SHP77 treated with DMSO at 0.1 percent for 48 hours (cell line): ENCODE results near the gene GPR132.
"Not testable (repeated sequence)": the region's sequence is repeated elsewhere in the genome, so short reads cannot be mapped to it uniquely, and the experiment has no call there.

Experiments
- DNase-seq: peaks from one replicate; lab custom pipeline; 2025; lab: John Stamatoyannopoulos, UW

The GPR132 gene

DNA sequence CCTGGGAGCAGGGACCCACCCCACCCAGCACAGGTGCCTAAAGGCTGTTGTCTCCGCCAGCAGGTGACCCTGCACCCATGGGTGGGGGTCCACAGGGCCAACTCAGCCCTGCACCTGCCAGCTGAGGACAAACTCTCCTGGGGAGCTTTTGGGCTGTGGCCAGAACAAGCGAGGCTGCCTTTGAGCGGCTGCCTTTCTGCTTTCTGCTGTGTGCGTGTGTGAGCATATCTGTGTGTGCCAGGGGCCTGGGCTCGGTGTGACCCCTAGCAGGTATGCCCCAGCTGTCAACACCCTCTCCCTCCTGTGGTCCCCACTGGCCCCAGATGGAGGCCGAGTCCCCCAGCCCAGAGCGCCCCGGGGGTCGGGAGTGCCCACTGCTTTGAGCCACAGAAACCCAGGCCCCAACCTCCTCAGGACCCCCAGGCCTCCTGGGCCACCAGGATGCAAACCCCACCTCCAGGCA, 25.9 kb upstream of the GPR132 start:
- no peak for DNase-seq

DNA sequence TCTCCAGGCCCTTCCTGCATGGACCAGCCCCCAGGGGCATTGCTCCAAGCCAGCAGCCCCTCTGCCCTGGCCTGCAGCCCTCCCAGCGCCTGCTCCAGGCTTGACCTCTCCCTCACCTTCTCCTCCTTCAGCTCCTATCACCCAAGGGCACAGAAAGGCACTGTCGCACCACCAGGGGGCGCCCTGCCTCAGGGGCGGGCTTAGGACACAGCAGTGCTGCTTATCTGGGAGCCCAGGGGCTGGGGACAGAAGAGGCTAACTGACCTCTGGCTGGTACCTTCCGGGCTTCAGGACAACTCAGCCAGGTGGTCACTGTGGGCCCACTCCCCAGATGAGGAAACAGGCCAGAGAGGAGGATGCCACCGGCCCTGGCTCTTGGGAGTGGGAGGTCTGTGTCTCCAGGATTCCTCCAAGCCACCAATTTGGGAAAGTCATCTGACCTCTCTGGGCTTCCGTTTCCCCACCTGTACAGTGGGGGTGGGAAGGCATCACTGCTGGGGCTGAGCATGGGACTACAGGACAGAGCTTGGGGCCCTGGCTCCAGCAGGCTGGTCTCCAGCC, 25.3 kb upstream of the GPR132 start:
- peak; percentile 25 for DNase-seq

DNA sequence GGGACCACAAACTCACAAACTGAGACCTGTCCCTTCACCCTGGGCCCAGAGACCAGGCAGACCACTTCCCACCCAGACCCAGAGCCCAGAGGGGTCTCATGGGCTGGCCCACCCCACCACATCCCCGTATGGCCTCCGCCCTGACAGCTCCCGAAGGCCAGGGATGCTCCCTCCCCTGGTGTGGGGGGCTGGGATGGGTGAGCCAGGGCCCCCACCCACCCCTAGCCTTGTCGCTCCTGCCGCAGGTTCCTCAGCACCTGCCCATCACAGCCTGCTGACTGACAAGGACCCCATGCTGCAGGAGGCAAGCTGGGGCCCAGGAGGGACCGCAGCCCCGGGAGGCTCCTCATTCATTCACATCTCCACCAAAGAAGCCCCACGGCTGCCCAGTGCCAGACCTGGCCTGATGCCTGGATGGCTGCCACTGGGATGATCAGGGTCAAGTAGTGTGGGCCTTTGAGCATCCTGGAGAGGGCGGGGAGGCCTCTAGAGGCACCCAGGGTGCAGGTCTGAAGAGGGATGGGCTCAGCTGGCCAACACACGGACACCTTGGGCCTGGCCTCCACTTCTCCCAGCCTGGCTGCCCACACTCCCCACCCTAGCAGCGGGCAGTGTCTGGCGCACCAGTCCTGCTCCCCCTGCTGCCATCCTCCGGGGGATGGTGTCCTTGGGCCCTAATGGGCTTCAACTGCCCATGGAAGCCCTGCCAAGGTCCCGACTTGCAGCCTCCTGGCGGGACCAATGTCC, 24.7 kb upstream of the GPR132 start:
- no peak for DNase-seq

DNA sequence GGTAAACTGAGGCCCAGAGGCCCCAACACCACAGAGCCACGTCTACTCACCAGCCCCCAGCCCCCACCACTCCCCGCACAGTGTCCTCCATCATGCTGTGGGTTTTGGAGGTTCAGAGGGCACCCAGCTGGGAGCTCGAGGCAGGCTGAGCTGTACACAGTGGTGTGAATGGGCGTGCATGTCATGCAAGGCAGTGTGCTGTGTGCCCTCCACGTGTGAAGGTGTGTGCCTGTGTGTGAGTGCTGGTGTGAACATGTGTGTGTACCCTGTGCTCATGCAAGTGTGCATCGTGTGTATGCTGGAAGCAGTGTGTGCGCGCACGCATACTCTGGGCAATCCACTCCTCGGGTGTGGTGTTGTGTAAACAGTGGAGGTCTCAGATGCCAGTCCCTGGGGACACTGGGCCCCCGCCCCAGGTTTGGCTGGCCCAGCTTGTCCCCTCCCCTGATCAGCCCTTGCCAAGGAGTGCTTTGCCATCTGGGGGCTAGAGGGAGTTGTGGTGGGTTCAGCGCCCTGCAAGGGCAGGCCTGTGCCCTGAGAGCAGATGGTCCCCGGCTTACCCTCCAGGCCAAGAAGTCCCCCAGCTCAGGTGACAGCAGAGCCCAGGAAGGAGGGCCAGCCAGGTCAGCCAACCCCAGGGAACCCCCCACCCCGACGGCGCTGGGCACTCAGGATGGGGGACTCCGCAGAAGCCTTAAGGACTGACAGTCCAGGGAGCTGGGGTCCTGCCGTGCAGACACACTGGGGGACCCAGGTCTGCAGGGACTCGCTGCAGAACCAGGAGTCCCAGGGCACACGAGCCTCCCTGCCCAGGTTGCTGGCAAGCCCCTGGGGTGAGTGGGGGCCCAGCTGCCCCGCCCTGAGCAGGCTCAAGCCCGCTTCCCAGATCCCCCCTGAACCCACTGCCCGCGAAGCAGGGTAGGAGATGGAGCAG, 23.8 kb upstream of the GPR132 start:
- no peak for DNase-seq

DNA sequence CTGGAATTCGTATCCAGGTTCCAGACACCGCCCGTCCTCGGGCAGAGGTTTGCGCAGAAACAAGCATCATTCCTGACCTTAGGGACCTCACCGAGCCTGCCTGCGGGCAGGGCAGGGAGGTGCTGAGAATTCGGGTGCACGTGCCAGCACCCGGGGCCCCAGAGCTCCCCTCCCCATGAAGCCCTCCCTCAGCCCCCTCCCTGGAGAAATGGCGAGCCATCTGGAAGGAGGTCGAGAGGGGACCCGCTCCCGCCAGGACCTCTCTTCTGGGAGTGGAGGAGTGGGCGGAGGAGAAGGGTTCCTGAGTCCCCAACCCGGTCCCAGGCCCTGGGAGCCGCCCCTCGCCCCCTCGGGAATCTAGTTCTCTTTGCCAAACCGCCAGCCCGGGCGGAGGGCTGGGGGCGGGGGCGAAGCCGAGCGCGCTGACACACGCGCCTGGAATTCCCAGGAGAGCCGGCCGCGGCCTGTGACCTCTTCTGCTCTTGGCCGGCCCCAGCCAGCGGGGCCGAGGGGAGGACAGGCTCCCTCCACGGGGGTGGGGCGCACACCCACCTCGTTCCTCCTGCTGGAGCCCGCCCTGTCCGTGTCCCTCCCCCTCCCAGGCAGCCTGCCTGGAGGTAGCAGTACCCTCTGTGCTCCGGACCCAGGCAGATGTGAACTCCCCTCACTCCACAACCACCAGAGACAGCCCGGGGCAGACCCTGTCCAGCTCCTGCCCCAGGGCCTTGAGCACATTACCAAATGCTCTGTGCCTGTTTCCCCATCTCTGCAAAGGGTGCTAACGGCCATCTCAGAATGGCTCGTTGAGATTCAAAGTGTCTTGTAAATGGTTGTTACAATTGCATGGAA, 23.0 kb upstream of the GPR132 start:
- DNase-seq, result no peak

DNA sequence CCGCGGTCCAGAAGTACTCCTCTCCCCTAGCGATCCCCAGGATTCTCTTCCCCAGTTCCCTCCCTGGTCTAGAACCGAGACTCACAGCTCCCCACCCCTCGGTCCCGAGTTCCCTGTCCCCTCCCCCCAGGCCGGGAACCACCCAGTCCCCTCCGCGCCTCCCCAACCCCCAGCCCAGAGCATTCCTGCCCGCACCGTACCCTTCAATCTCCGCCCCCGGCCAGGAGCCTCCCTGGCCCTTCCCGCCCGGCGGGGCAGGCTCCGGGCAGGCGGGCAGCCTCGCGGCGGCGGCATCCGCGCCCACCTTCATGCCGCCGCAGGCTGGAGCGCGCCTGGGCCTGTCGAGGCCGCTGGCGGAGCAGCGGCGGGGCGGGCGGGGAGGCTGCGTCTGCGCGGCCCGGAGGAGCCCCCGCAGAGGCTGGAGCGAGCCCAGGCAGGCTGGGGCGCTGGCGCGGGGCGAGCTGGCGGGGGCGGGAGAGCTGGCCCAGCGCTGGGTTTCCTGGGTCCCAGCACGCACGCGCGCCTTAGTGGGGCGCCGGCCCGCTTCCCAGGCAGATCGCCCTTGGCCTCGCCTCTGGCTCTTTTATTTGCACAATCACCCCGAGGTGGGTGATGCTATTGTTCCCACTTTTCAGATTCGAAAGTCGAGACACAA, 22.2 kb upstream of the GPR132 start:
- no peak for DNase-seq

DNA sequence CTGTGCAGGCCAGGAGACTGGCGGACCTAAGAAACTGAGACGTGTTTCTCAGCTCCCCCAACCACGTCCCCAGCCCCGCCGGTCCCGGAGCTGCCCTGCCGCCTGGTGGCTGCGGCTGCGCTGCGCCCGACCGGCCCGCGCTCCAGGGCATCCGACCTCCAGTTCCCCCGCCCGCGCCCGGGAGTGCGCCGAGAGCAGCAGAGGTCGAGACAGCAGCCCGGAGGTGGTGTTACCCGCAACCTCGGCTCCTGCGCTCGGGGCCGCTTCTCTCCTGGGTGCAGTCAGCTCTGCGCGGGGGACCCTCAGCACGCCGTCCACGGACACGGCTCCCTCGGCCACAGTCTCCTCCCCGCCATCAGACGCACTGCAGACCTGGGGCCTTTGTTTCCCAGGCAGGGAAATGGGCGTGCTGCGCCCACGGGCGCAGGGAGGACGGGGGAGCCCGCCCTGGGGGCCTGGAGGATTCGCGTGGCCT, 21.6 kb upstream of the GPR132 start:
- DNase-seq, result no peak

DNA sequence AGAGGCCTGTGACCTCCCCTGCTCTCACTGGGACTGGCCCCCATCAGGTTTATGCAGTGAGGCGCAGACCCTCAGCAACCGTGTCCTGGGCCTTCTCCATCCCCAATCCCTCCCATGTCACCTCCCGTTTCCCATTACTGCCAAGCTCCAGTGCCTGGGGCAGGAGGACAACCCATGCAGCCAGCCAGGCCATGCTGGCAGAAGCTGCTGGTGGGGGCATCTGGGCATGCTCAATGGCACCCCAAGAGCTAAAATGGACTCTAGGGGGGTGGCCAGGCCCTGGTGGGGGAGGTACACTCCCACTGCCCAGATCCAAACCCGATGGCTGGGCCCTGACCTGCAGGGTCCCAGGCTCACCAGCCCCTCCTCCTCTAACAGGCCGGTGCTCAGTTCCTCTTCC, 20.5 kb upstream of the GPR132 start:
- no peak for DNase-seq

DNA sequence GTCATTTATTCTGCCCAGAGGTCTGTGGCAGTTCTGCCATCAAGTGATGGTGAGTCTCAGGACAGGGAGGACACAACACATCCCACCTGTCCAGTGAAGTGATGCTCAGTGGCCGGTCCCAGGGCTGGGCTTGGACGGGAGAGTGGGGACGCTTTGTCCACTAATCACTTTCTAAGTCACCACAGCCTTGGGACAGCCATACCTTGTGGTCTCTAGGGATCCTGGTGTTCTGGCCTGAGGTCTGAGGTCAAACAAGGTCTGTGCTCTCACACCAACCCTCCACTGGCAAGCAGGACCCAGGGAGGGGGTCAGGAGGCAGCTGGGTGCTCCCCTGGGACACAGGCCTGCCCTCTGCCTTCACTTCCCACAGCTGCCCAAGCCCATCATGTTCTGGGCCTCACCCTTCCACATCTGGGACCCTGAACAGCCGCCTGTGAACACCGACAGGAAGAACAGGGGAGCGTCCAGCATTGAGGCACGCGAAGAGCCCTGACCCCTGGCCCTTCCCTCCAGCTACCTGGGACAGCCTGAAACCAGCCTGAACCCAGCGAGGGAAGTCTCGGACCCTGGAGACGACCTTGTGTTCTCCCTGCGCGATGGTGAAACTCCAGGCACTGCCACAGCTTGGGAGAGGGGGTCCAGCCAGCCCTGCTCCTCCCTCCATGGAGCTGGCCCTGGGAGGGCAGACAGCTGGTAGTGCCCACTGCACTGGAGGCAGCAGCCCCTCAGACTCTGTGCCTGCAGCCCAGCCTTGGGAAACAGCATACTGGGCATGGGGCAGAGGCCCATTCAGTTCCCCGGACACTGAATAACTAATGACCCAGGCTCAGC, 19.7 kb upstream of the GPR132 start:
- no peak for DNase-seq

DNA sequence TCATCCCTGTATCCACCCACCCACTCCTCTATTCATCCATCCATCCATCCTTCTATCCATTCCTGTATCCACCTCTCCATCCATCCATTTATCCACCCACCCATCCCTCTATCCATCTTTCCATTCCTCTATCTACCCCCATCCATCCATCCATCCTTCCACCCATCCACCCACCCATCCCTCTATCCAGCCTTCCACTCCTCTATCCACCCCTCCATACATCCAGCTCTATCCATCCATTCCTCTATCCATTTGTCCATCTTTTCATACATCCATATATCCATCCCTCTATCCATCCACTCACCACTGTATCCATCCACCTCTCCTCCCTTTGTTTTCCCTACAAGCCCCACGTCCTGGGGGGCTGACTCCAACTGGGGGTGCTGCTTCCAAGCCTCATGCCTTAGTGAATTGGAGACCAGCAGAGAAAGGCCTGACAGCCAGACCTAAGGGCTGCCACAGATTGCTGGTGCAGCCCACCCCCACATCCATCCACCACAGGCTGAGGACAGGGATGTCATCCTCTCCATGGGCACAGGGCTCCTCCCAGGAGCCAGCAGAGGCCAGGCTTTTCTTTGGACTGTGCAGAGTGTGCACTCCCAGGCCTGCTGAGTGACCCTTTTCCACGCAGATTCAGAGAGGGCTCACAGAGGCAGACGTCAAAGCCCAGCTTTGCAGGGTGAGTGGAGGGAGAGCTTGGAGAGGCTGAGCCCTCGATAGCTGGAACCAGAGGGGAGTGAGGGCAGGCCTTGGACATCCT, 18.9 kb upstream of the GPR132 start:
- no peak for DNase-seq

DNA sequence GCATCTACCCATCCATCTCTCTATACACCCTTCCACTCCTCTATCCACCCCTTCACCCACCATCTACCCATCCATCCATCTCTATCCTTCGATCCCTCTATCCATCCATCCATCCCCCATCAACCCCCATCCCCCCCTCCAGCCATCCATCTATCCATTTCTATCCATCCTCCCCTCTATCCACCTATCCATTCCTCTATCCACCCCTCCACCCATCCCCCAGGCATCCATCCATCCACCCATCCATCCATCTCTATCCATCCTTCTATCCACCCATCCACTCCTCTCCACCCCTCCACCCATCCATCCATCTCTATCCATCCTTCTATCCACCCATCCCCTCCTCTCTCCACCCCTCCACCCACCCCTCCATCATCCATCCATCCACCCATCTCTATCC, 17.5 kb upstream of the GPR132 start:
- no peak for DNase-seq

DNA sequence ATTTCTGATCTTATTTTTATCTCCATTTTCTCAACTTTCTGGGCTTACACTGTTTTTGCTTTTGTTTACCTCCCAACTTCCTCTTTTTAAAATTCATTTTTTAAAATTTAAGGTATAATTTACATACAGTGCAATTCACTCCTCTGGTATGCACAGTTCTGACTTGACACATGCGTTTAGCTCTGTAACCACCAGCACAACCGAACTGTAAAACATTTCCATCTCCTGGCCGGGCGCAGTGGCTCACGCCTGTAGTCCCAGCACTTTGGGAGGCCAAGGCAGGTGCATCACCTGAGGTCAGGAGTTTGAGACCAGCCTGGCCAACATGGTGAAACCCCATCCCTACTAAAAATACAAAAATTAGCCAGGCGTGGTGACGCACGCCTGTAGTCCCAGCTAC, 16.2 kb upstream of the GPR132 start:
- DNase-seq, result not testable (repeated sequence)

DNA sequence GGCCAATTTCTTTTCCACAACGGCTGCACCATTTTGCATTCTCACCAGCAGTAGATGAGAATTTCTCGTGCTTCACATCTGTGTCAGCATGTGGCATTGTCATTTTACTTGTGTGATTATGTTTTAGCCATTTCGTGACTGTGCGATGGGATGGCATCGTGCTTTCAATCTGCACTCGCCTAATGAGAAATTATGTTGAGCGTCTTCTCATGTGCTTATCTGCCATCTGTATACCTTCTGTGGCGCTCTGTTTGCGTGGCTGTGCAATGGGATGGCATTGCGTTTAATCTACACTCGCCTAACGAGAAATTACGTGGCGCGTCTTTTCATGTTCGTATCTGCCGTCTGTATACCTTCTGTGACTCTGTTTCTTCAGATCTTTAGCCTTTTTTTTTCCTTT, 14.9 kb upstream of the GPR132 start:
- no peak for DNase-seq

DNA sequence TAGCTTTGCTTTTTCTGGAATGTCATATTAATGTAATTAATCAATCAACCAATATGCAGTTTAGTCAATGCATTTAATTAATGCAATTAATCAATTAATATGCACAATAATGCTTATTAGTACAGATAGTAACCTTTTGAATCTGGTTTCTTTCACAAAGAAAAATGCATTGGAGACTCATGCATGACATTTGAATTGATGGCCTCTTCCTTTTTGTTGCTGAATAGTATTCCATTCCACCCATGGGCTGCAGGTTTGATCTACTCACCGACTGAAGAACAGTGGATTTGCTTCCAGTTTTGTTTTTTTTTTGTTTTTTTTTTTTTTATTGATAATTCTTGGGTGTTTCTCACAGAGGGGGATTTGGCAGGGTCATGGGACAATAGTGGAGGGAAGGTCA, 13.1 kb upstream of the GPR132 start:
- DNase-seq, result no peak

DNA sequence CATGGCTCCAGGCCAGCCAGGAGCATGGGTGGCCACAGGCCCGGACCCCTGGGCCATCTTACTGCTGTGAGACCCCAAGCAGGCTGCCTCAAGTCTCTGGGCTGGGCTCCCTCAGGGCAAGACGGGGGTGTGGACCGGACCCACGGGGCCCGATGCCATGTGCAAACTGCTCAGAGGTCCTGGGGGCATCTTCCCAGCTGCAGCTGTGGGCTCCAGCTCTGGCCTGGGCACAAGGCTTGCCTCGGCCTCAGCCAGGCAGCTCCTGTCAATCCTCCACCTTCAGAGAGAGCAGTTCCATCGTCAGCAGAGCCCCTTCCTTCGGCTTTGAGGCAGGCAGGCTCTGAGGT, 12.4 kb upstream of the GPR132 start:
- no peak for DNase-seq

DNA sequence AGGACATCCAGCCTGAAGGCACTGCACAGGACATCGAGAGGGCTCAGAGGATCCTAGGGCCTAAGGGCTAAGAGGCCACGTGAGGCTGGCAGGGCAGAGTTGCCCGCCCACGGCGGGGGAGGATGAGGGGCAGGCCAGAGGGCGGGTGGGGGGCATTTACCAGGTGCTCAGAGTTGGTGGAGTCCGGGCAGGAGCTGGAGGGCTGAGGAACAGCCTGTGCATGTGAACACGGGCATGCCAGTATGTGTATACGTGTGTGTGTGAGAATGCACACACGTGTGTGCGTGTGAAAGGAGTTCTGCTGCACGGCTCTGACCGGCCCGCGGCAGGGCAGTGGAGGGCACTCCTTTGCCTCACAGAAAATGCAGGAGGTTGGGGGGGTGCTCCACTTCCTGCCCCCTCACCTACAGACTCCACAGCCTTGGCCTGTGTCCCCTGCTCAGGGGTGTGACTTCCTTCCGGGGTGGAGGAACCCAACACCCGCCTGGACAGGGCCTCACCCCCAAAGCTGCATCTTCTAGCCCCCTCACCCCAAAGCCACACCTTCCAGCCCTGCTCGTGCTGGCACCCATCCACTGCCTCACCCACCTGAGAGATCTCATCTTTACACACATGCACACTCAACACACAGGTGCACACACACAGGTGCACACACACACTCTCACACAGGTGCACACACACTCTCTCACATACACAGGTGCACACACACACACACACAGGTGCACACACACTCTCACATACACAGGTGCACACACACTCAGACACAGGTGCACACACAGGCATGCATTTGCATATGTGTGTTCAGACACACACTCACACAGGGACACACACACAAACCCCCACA, 11.8 kb upstream of the GPR132 start:
- DNase-seq, result no peak

DNA sequence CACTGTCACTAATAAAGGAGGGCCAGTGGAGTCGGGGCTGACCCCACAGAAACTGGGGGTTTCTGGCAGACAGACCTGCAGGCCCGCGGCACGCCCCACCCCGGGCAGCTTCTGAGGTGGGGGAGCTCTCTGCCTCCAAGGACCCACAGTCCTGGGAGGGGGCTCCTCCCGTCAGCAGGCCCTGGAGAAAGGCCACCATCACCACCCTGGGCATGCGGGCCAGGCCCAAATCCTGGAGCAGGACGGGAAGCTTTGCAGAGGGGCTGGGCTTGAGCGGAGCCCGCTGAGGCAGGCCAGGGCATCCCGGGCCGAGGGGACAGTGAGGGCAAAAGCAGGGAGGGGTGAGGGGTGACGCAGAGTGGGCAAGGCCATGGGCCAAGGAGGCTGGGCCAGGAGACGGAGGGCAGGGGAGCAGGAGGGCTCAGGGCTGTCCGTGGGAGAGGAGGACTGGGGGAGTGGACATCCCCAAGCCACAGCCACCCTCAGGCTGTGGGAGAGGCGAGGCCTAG, 11.1 kb upstream of the GPR132 start:
- DNase-seq, result no peak
